ENCODE measurements around the gene TMEM151B. TPM values are rescaled to one million over a fixed set of nuclear protein-coding genes. Genes with fewer than 3 reads are reported as not detected.

Gene TMEM151B
- total and polyA plus RNA-seq, 9 of the 15 experiments (the other 6 are each of a cell fraction or from before 2014, with no cell fraction given): not detected

DNA sequence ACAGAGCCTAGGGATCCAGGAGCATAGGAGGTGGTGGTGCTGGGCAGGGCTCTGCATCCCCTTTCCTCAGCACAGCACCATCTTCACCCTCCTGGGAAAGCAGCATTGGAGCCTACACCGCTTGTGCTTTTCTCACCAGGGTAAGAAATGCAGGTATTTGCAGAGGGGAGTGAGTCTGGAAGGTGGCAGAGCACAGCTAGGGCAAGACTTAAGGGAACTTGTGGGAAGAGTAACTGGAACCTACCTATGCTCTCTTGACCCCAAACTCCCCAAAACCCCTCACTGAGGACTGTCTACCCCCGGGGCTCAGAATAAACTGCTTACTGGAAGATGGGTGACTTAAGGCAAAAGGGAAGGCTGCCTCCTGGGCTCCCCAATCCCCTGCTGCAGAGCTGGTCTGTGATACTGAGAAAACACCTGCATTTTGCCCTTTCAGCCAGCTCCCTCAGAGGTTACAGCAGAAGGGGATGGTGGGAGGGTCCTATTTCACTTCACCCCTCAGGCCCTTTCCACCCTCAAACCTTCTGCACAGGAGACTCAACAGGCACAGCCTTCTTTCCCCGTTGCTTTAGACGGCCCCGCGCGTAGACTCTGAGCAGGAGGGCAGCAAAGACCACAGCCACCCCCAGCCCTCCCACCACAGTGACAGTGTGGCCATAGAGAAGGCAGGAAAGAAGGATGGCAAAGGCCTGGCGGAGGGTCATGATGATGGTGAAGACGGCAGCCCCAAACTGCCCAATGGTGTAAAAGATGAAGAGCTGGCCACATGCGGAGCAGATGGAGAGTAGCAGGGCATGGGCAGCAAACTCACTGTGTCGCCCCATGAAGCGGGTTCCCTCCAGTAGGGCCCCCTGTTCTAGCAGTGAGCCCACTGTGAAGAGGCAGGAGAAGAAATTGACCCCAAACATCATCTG lies 15.8 kb upstream of the TMEM151B start (continued):
- TF ChIP-seq LCOR (CRISPR knock-in tag; IDR thresholded peaks at IDR 0.05) (0 out of 2 replicates have a peak, but pooled peaks have one; percentile 34), SUPT5H (IDR thresholded peaks at IDR 0.05) (peak; percentile 93), ETV6 (IDR thresholded peaks at IDR 0.05; ENCODE audit: borderline replicate concordance in 1 of 2, low read depth in 2 of 2, low read length in 1 of 2) (no peak), ETV6 (CRISPR knock-in tag; IDR thresholded peaks at IDR 0.05; ENCODE audit: borderline replicate concordance) (no peak; the same call in 1 of the 2 replicates), ZC3H4 (CRISPR knock-in tag; IDR thresholded peaks at IDR 0.05; ENCODE audit: borderline replicate concordance) (peak; percentile 78; the same call in 1 of the 2 replicates), XRCC5 (IDR thresholded peaks at IDR 0.05; ENCODE audit: low read depth, low read length) (0 out of 2 replicates have a peak, but pooled peaks have one; percentile 7), POLR2G (IDR thresholded peaks at IDR 0.05; ENCODE audit: low read depth, low read length) (peak; percentile 70), RHOXF2B (CRISPR knock-in tag; conservative IDR thresholded peaks at IDR 0.05) (0 out of 2 replicates have a peak, but pooled peaks have one; percentile 3), NONO (IDR thresholded peaks at IDR 0.05; ENCODE audit: low read depth in 2 of 2, low read length in 1 of 2) (peak in 1 of 2 experiments; percentile 54; a peak in 1 of 4 replicates), ZNF274 (IDR thresholded peaks at IDR 0.05; ENCODE audit: borderline replicate concordance, low read depth, low read length) (no peak), CHD2 (IDR thresholded peaks at IDR 0.05; ENCODE audit: low read depth, low read length) (peak; percentile 44; the same call in 1 of the 2 replicates)
- TF ChIP-seq, protein P1, sequence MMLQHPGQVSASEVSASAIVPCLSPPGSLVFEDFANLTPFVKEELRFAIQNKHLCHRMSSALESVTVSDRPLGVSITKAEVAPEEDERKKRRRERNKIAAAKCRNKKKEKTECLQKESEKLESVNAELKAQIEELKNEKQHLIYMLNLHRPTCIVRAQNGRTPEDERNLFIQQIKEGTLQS (IDR thresholded peaks at IDR 0.05): no peak
- TF ChIP-seq, protein P1 (CRISPR knock-in tag; conservative IDR thresholded peaks at IDR 0.05): peak; percentile 83; the same call in 1 of the 2 replicates
- TF ChIP-seq, protein P2, sequence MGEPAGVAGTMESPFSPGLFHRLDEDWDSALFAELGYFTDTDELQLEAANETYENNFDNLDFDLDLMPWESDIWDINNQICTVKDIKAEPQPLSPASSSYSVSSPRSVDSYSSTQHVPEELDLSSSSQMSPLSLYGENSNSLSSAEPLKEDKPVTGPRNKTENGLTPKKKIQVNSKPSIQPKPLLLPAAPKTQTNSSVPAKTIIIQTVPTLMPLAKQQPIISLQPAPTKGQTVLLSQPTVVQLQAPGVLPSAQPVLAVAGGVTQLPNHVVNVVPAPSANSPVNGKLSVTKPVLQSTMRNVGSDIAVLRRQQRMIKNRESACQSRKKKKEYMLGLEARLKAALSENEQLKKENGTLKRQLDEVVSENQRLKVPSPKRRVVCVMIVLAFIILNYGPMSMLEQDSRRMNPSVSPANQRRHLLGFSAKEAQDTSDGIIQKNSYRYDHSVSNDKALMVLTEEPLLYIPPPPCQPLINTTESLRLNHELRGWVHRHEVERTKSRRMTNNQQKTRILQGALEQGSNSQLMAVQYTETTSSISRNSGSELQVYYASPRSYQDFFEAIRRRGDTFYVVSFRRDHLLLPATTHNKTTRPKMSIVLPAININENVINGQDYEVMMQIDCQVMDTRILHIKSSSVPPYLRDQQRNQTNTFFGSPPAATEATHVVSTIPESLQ (CRISPR knock-in tag; IDR thresholded peaks at IDR 0.05): no peak
- TF ChIP-seq, protein P3, sequence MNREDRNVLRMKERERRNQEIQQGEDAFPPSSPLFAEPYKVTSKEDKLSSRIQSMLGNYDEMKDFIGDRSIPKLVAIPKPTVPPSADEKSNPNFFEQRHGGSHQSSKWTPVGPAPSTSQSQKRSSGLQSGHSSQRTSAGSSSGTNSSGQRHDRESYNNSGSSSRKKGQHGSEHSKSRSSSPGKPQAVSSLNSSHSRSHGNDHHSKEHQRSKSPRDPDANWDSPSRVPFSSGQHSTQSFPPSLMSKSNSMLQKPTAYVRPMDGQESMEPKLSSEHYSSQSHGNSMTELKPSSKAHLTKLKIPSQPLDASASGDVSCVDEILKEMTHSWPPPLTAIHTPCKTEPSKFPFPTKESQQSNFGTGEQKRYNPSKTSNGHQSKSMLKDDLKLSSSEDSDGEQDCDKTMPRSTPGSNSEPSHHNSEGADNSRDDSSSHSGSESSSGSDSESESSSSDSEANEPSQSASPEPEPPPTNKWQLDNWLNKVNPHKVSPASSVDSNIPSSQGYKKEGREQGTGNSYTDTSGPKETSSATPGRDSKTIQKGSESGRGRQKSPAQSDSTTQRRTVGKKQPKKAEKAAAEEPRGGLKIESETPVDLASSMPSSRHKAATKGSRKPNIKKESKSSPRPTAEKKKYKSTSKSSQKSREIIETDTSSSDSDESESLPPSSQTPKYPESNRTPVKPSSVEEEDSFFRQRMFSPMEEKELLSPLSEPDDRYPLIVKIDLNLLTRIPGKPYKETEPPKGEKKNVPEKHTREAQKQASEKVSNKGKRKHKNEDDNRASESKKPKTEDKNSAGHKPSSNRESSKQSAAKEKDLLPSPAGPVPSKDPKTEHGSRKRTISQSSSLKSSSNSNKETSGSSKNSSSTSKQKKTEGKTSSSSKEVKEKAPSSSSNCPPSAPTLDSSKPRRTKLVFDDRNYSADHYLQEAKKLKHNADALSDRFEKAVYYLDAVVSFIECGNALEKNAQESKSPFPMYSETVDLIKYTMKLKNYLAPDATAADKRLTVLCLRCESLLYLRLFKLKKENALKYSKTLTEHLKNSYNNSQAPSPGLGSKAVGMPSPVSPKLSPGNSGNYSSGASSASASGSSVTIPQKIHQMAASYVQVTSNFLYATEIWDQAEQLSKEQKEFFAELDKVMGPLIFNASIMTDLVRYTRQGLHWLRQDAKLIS (CRISPR knock-in tag; IDR thresholded peaks at IDR 0.05): peak; percentile 21; the same call in 1 of the 2 replicates
- TF ChIP-seq, protein P4, sequence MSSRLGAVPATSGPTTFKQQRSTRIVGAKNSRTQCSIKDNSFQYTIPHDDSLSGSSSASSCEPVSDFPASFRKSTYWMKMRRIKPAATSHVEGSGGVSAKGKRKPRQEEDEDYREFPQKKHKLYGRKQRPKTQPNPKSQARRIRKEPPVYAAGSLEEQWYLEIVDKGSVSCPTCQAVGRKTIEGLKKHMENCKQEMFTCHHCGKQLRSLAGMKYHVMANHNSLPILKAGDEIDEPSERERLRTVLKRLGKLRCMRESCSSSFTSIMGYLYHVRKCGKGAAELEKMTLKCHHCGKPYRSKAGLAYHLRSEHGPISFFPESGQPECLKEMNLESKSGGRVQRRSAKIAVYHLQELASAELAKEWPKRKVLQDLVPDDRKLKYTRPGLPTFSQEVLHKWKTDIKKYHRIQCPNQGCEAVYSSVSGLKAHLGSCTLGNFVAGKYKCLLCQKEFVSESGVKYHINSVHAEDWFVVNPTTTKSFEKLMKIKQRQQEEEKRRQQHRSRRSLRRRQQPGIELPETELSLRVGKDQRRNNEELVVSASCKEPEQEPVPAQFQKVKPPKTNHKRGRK (tag; IDR thresholded peaks at IDR 0.05): no peak

Data from K562 (cell line).